ENCODE results near the gene ATG7.
"Not testable (repeated sequence)": the region's sequence is repeated elsewhere in the genome, so short reads cannot be mapped to it uniquely, and the experiment has no call there.

Gene ATG7

DNA sequence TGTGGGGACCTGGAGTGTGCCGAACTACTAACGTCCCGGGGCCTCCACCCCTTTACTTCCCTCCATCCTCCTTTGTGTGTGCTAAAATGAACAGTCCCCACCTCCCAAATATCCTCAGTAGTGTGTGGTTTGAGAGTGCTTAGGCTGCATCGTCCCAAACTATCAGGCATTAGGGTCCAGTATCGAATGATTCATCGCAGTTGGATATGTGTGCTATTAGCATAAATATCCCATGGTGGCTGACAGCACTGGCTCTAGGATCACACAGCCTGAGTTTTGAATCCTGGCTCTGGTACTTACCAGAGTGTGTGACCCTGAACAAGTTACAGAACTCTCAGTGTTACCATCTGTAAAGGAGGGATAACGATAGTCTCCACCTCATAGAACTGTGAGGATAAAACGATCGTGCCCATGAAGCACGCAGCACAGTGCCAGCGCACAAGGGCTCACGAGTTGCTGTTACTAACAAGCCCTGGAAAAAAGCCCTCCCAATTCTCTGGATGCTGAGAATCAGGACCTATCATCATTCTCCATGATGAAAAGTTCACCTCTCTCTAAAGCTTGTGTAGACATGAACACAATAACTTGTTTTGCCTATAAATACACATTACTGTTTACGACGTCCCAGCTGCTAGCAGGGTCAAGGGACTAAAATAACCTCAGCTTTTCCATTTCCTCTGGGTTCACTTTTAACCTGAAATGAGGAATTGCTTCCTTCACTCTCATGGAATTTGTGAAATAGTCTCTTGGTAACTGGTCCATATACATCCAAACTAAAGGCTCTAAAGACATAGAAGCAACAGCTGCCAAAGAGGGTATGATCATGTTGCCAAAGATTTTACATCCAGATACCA, 320.5 kb downstream of the ATG7 start:
- H3K27ac ChIP-seq (ENCODE audit: low read length) = no peak overlapping the region
- no peaks in the 10 kb centered on the region for H3K4me1 ChIP-seq (ENCODE audit: low read length)
- H3K4me2 ChIP-seq (ENCODE audit: low read depth, low read length) = no peak overlapping the region
- no peak overlapping the region for H3K9ac ChIP-seq (ENCODE audit: low read length)
- peaks cover 69% of the 10 kb centered on the region for H3K79me2 ChIP-seq (ENCODE audit: low read length)
- H3K9me2 ChIP-seq (replicated peaks; ENCODE audit: insufficient read depth, low read length) = no peaks in the 10 kb centered on the region
- no peaks in the 10 kb centered on the region for H4K20me1 ChIP-seq (ENCODE audit: insufficient read depth, low read length)
- no peaks in the 10 kb centered on the region; the same call in 1 of the 2 replicates for H3K9me3 ChIP-seq (replicated peaks; ENCODE audit: insufficient read depth, low read length)
- no peak overlapping the region for H3K4me3 ChIP-seq (ENCODE audit: low read length)
- no peaks in the 10 kb centered on the region for H3F3A ChIP-seq (ENCODE audit: insufficient read depth, low read length)
- no peaks in the 10 kb centered on the region for H3K36me3 ChIP-seq (replicated peaks; ENCODE audit: insufficient read depth, low read length)
- no peak overlapping the region for H2AFZ ChIP-seq (ENCODE audit: low read length)
- TF ChIP-seq, protein P1, sequence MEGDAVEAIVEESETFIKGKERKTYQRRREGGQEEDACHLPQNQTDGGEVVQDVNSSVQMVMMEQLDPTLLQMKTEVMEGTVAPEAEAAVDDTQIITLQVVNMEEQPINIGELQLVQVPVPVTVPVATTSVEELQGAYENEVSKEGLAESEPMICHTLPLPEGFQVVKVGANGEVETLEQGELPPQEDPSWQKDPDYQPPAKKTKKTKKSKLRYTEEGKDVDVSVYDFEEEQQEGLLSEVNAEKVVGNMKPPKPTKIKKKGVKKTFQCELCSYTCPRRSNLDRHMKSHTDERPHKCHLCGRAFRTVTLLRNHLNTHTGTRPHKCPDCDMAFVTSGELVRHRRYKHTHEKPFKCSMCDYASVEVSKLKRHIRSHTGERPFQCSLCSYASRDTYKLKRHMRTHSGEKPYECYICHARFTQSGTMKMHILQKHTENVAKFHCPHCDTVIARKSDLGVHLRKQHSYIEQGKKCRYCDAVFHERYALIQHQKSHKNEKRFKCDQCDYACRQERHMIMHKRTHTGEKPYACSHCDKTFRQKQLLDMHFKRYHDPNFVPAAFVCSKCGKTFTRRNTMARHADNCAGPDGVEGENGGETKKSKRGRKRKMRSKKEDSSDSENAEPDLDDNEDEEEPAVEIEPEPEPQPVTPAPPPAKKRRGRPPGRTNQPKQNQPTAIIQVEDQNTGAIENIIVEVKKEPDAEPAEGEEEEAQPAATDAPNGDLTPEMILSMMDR (IDR thresholded peaks at IDR 0.05; ENCODE audit: low read length) = no peak
- TF ChIP-seq EZH2 (optimal IDR thresholded peaks at IDR 0.05; ENCODE audit: low read depth, low read length) (no peak), EZH2phosphoT487 (IDR thresholded peaks at IDR 0.05; ENCODE audit: low read length) (no peak)
- no peak for DNase-seq
- H3K27me3 ChIP-seq (replicated peaks; ENCODE audit: insufficient read depth, low read length) = no peaks in the 10 kb centered on the region

DNA sequence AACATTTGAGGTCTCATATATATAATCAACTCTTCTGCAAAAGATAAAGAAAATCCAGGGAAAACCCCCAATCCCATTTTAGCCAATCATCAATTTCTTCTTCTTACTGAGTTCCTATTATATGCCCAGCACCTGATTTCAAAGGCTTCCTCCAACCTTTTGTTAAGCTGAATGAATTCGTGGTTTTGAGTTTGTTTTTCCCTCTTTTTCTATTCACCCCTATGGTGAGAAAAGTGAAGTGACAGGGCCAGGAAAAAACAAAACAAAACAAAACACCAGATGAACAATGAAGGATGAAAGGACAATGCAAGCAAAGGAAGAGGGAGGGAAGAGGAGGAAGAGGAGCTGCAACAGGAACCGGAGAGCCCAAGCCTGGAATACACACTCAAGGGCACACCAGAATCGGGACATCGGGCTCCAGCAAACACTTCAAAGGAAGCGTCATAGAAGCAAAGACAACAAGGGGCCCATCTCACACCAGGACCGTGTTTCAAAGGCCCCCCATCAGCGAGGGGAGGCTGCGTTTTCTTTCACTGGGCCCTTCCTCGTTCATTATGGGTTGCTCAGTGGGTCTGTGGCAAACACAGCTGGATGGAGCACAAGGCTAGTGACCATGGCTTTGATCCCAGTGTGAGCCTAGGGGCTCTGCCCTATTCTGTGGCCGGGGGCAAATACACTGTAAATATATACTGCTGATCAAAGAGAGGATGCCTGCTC, 321.3 kb downstream of the ATG7 start:
- Histone ChIP-seq H3K4me2 (ENCODE audit: low read depth, low read length) (no peak overlapping the region), H3K79me2 (ENCODE audit: low read length) (peaks cover 64% of the 10 kb centered on the region), H3K27ac (ENCODE audit: low read length) (no peak overlapping the region), H3K9ac (ENCODE audit: low read length) (no peak overlapping the region), H4K20me1 (ENCODE audit: insufficient read depth, low read length) (no peaks in the 10 kb centered on the region), H3K4me1 (ENCODE audit: low read length) (no peaks in the 10 kb centered on the region), H3K9me2 (replicated peaks; ENCODE audit: insufficient read depth, low read length) (no peaks in the 10 kb centered on the region), H3F3A (ENCODE audit: insufficient read depth, low read length) (no peaks in the 10 kb centered on the region), H2AFZ (ENCODE audit: low read length) (no peak overlapping the region), H3K27me3 (replicated peaks; ENCODE audit: insufficient read depth, low read length) (no peaks in the 10 kb centered on the region), H3K9me3 (replicated peaks; ENCODE audit: insufficient read depth, low read length) (no peaks in the 10 kb centered on the region; the same call in 1 of the 2 replicates), H3K36me3 (replicated peaks; ENCODE audit: insufficient read depth, low read length) (no peaks in the 10 kb centered on the region), H3K4me3 (ENCODE audit: low read length) (no peak overlapping the region)
- DNase-seq = no peak
- TF ChIP-seq, protein P1 (IDR thresholded peaks at IDR 0.05; ENCODE audit: low read length) = no peak
- TF ChIP-seq EZH2phosphoT487 (IDR thresholded peaks at IDR 0.05; ENCODE audit: low read length) = no peak
- TF ChIP-seq EZH2 (optimal IDR thresholded peaks at IDR 0.05; ENCODE audit: low read depth, low read length) = no peak

DNA sequence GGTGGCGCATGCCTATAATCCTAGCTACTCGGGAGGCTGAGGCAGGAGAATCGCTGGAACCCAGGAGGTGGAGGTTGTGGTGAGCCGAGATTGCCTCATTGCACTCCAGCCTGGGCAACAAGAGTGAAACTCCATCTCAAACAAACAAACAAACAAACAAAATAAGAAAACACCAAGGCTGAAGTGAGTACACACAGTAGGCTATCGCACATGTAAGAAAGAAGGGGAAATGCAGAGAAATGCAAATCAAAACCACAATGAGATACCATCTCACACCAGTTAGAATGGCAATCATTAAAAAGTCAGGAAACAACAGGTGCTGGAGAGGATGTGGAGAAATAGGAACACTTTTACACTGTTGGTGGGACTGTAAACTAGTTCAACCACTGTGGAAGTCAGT, 322.8 kb downstream of the ATG7 start:
- H3K9me2 ChIP-seq (replicated peaks; ENCODE audit: insufficient read depth, low read length); H3K9ac ChIP-seq (ENCODE audit: low read length); DNase-seq; H3K4me2 ChIP-seq (ENCODE audit: low read depth, low read length); H3K4me1 ChIP-seq (ENCODE audit: low read length); H3F3A ChIP-seq (ENCODE audit: insufficient read depth, low read length); H3K27me3 ChIP-seq (replicated peaks; ENCODE audit: insufficient read depth, low read length); H2AFZ ChIP-seq (ENCODE audit: low read length); H4K20me1 ChIP-seq (ENCODE audit: insufficient read depth, low read length); H3K9me3 ChIP-seq (replicated peaks; ENCODE audit: insufficient read depth, low read length); H3K36me3 ChIP-seq (replicated peaks; ENCODE audit: insufficient read depth, low read length); H3K27ac ChIP-seq (ENCODE audit: low read length); H3K4me3 ChIP-seq (ENCODE audit: low read length): not testable (repeated sequence)
- H3K79me2 ChIP-seq (ENCODE audit: low read length) = peaks cover 52% of the 10 kb centered on the region

Measured in MM.1S (cell line).